ENCODE data around the gene RAB11B. TPM values are rescaled to one million over a fixed set of nuclear protein-coding genes. Genes with fewer than 3 reads are reported as not detected.

Gene RAB11B
- total RNA-seq, 4 donors from 2014 or later, result 76.2 to 181 (median 151) TPM

GRCh38 chr19:8453616-8454015 is 63.5 kb downstream of the RAB11B start:
- Histone ChIP-seq H3K9me3 (no peaks in the 10 kb centered on the region), H3K27me3 (no peaks in the 10 kb centered on the region), H3K27ac (no peak overlapping the region), H3K4me3 (no peak overlapping the region), H3K4me1 (peaks cover 0 to 74% (median 13%) of the 10 kb centered on the region in 4 donors), H3K36me3 (peaks cover 0 to 20% (median 0%) of the 10 kb centered on the region in 3 donors)
- no peak for TF ChIP-seq CTCF (IDR thresholded peaks at IDR 0.05)
- no peak for TF ChIP-seq POLR2A (IDR thresholded peaks at IDR 0.05)
- DNase-seq, result no peak

Small RNAs within 50 kb of the gene (small RNA-seq; reads per million reads assigned to genes)
- 0 reads per million in 2 donors for gene MIR4999

Other genes with a start within 250 kb of the RAB11B start
- gene FBN3, start 240.8 kb upstream of the RAB11B start, total RNA-seq, result under 1 TPM in 1 of 4 donors, not detected in 3; 0.28 TPM
- 10 to 100 TPM in 3 of 4 donors, 1 to 10 TPM in 1; 6.8 to 41.3 (median 11.7) TPM for gene CERS4, start 181.0 kb upstream of the RAB11B start, total RNA-seq
- gene CD320, start 82.0 kb upstream of the RAB11B start, total RNA-seq, result 10 to 100 TPM; 12.7 to 26.4 (median 18.2) TPM
- gene NDUFA7, start 69.0 kb upstream of the RAB11B start, total RNA-seq, result 10 to 100 TPM in 3 of 4 donors, not detected in 1; 24.6 to 43.4 (median 38.5) TPM
- gene RPS28, start 68.9 kb upstream of the RAB11B start, total RNA-seq, result 100 to 1,000 TPM; 306 to 519 (median 393) TPM
- 10 to 100 TPM in 1 of 4 donors, 1 to 10 TPM in 3; 3.0 to 16.5 (median 7.8) TPM for gene KANK3, start 47.1 kb upstream of the RAB11B start, total RNA-seq
- 10 to 100 TPM; 22.6 to 82.1 (median 29.9) TPM for gene ANGPTL4, start 26.2 kb upstream of the RAB11B start, total RNA-seq
- 10 to 100 TPM; 53.5 to 97.4 (median 68.9) TPM for gene MARCHF2, start 22.9 kb downstream of the RAB11B start, total RNA-seq
- gene HNRNPM, start 54.6 kb downstream of the RAB11B start, total RNA-seq, result 100 to 1,000 TPM; 108 to 128 (median 116) TPM
- gene PRAM1, start 112.3 kb downstream of the RAB11B start, total RNA-seq, result 1 to 10 TPM in 3 of 4 donors, not detected in 1; 1.6 to 8.3 (median 2.7) TPM
- gene ZNF414, start 123.8 kb downstream of the RAB11B start, total RNA-seq, result 10 to 100 TPM; 12.4 to 45.2 (median 24.1) TPM
- 100 to 1,000 TPM in 1 of 4 donors, 10 to 100 TPM in 3; 10.8 to 168 (median 22.1) TPM for gene MYO1F, start 187.1 kb downstream of the RAB11B start, total RNA-seq
- 10 to 100 TPM in 3 of 4 donors, not detected in 1; 26.5 to 92.4 (median 37.2) TPM for gene ADAMTS10, start 220.4 kb downstream of the RAB11B start, total RNA-seq
- not detected for gene NFILZ, start 240.3 kb downstream of the RAB11B start, total RNA-seq

All from Peyer's patch (tissue), 4 donors.